GM12892 (cell line): ENCODE measurements around the gene SCYGR8.

Experiments used
- POLR2A ChIP-seq: IDR thresholded peaks from 2 replicates; pipeline ENCODE4 v1.6.1; 2011; ENCODE audit warnings: low read depth, low read length, control low read depth
- POLR2AphosphoS5 ChIP-seq: IDR thresholded peaks from 2 replicates; pipeline ENCODE4 v1.6.1; 2011; ENCODE audit warnings: low read depth, low read length, control low read depth

GRCh38 chr2:227696990-227697679, 48.6 kb upstream of the SCYGR8 start:
- TF ChIP-seq POLR2A = no peak
- no peak for TF ChIP-seq POLR2AphosphoS5
